SK-N-SH (cell line): ENCODE measurements around the gene SEMA4D.

Experiments used
- CTCF ChIP-seq: fragments of 200-600 bp; sonication (generic); IDR thresholded peaks from 2 replicates; pipeline ENCODE4 v1.6.1; 2017; ENCODE audit warnings: antibody characterized with exemption, mild to moderate bottlenecking, moderate library complexity
- EZH2phosphoT487 ChIP-seq: fragments of 200-600 bp; sonication (generic); IDR thresholded peaks from 2 replicates; pipeline ENCODE4 v1.6.1; 2017; ENCODE audit warnings: low read depth, mixed run types, mild to moderate bottlenecking, antibody characterized with exemption, moderate library complexity, borderline replicate concordance
- FOSL2 ChIP-seq: IDR thresholded peaks from 2 replicates; pipeline ENCODE4 v1.4.0; 2012; ENCODE audit warnings: low read depth, mild to moderate bottlenecking, moderate library complexity, borderline replicate concordance
- FOXJ3 ChIP-seq: sonication (generic); formaldehyde crosslinking; IDR thresholded peaks from 2 replicates; pipeline ENCODE4 v1.5.1; 2020; ENCODE audit warnings: mild to moderate bottlenecking, missing genetic modification reagents
- MAX ChIP-seq: IDR thresholded peaks from 2 replicates; pipeline ENCODE4 v1.4.0; 2012; ENCODE audit warnings: low read depth
- MXI1 ChIP-seq: IDR thresholded peaks from 2 replicates; pipeline ENCODE4 v1.6.1; 2012; ENCODE audit warnings: mild to moderate bottlenecking, low read depth, low read length, improper control_type of control experiment
- PBX3 ChIP-seq: IDR thresholded peaks from 2 replicates; pipeline ENCODE4; 2012
- POLR2AphosphoS5 ChIP-seq: IDR thresholded peaks from 2 replicates; pipeline ENCODE4 v1.6.1; 2012; ENCODE audit warnings: low read depth, low read length
- RCOR1 ChIP-seq: fragments of 150-350 bp; IDR thresholded peaks from 2 replicates; pipeline ENCODE4 v1.6.1; 2017; ENCODE audit warnings: antibody characterized with exemption, low read length
- REST ChIP-seq: IDR thresholded peaks from 2 replicates; pipeline ENCODE4 v1.6.1; 2012; ENCODE audit warnings: mild to moderate bottlenecking, low read depth, low read length, moderate library complexity
- RXRA ChIP-seq: IDR thresholded peaks from 2 replicates; pipeline ENCODE4 v1.4.0; 2012; ENCODE audit warnings: low read depth, mild to moderate bottlenecking, borderline replicate concordance
- SIN3A ChIP-seq: IDR thresholded peaks from 2 replicates; pipeline ENCODE4 v1.6.1; 2012; ENCODE audit warnings: low read depth, mild to moderate bottlenecking, low read length, moderate library complexity, borderline replicate concordance
- TAF1 ChIP-seq: IDR thresholded peaks from 2 replicates; pipeline ENCODE4 v1.6.1; 2012; ENCODE audit warnings: low read depth, mild to moderate bottlenecking, low read length, moderate library complexity, borderline replicate concordance
- TEAD4 ChIP-seq: IDR thresholded peaks from 2 replicates; pipeline ENCODE4 v1.4.0; 2012; ENCODE audit warnings: mild to moderate bottlenecking, borderline replicate concordance; ENCODE audit not compliant: insufficient read depth

GRCh38 chr9:89495824-89496560 is 1.9 kb downstream of the SEMA4D start:
- TF ChIP-seq PBX3 (no peak), RXRA (no peak), CTCF (no peak), TEAD4 (no peak), MAX (no peak), SIN3A (no peak), TAF1 (no peak), POLR2AphosphoS5 (no peak), FOSL2 (no peak), REST (no peak), RCOR1 (no peak), MXI1 (no peak), EZH2phosphoT487 (no peak), FOXJ3 (CRISPR knock-in tag) (no peak)
